HG02970 (cell line): ENCODE results near the gene NT5C2.

Experiments
- ATAC-seq: cut with Tn5 transposase; IDR thresholded peaks from one replicate; pipeline ENCODE4 v1.9.1; 2021; ENCODE audit warnings: mild to moderate bottlenecking, moderate library complexity, moderate number of reproducible peaks; ENCODE audit not compliant: unreplicated experiment, low FRiP score

The NT5C2 gene

GRCh38 chr10:103098240-103098639 lies 94.8 kb downstream of the NT5C2 start:
- no peak for ATAC-seq

GRCh38 chr10:103096130-103096529 lies 96.9 kb downstream of the NT5C2 start:
- no peak for ATAC-seq

- no peak for ATAC-seq
Observed at GRCh38 chr10:103095005-103095404, 98.1 kb downstream of the NT5C2 start.

GRCh38 chr10:103090911-103091310 lies 102.2 kb downstream of the NT5C2 start:
- no peak for ATAC-seq

- ATAC-seq: no peak
Observed at GRCh38 chr10:103089493-103089892, 103.6 kb downstream of the NT5C2 start.

- no peak for ATAC-seq
Observed at GRCh38 chr10:103086799-103087198, 106.3 kb downstream of the NT5C2 start.

GRCh38 chr10:103086261-103086660 lies 106.8 kb downstream of the NT5C2 start:
- no peak for ATAC-seq

GRCh38 chr10:103083977-103084320 lies 109.1 kb downstream of the NT5C2 start:
- ATAC-seq: no peak

- no peak for ATAC-seq
Observed at GRCh38 chr10:103083266-103083976, 109.7 kb downstream of the NT5C2 start.

GRCh38 chr10:103082683-103083082 lies 110.4 kb downstream of the NT5C2 start:
- ATAC-seq: no peak

- ATAC-seq: no peak
Observed at GRCh38 chr10:103080891-103081581, 112.0 kb downstream of the NT5C2 start.

- no peak for ATAC-seq
Observed at GRCh38 chr10:103079946-103080345, 113.1 kb downstream of the NT5C2 start.

GRCh38 chr10:103079100-103079499 lies 114.0 kb downstream of the NT5C2 start:
- no peak for ATAC-seq

GRCh38 chr10:103078676-103079075 lies 114.4 kb downstream of the NT5C2 start:
- no peak for ATAC-seq

GRCh38 chr10:103078309-103078615 lies 114.8 kb downstream of the NT5C2 start:
- no peak for ATAC-seq

- ATAC-seq: no peak
Observed at GRCh38 chr10:103077491-103078308, 115.4 kb downstream of the NT5C2 start.

- ATAC-seq: no peak
Observed at GRCh38 chr10:103077020-103077419, 116.1 kb downstream of the NT5C2 start.

- ATAC-seq: no peak
Observed at GRCh38 chr10:103072891-103073290, 120.2 kb downstream of the NT5C2 start.

GRCh38 chr10:103072276-103072675 lies 120.8 kb downstream of the NT5C2 start:
- ATAC-seq: no peak

GRCh38 chr10:103069453-103070331 lies 123.4 kb downstream of the NT5C2 start:
- ATAC-seq: no peak

GRCh38 chr10:103067956-103068355 lies 125.1 kb downstream of the NT5C2 start:
- no peak for ATAC-seq
